ENCODE measurements around the gene ZMIZ1.

GRCh38 chr10:79347894-79348639 lies 279.3 kb downstream of the ZMIZ1 start:
- TF ChIP-seq CTCF (conservative IDR thresholded peaks at IDR 0.05; ENCODE audit: low read depth in 2 of 2), result no peak
- no peak for TF ChIP-seq POLR2AphosphoS5 (IDR thresholded peaks at IDR 0.05; ENCODE audit: low read depth)
- TF ChIP-seq ETS1 (IDR thresholded peaks at IDR 0.05), result no peak
- no peak for TF ChIP-seq EZH2 (IDR thresholded peaks at IDR 0.05; ENCODE audit: low read depth, unreplicated experiment)
- TF ChIP-seq REST (IDR thresholded peaks at IDR 0.05; ENCODE audit: unreplicated experiment), result no peak
- no peak for TF ChIP-seq STAT1 (IDR thresholded peaks at IDR 0.05; ENCODE audit: unreplicated experiment)

Measured in GM23338 (cell line).